Measurements from ENCODE around the gene EXOSC9. TPM values are rescaled to one million over a fixed set of nuclear protein-coding genes. Genes with fewer than 3 reads are reported as not detected.

EXOSC9 gene
- total and polyA plus RNA-seq, 4 donors, result 5.3 to 20.0 (median 10.0) TPM

DNA sequence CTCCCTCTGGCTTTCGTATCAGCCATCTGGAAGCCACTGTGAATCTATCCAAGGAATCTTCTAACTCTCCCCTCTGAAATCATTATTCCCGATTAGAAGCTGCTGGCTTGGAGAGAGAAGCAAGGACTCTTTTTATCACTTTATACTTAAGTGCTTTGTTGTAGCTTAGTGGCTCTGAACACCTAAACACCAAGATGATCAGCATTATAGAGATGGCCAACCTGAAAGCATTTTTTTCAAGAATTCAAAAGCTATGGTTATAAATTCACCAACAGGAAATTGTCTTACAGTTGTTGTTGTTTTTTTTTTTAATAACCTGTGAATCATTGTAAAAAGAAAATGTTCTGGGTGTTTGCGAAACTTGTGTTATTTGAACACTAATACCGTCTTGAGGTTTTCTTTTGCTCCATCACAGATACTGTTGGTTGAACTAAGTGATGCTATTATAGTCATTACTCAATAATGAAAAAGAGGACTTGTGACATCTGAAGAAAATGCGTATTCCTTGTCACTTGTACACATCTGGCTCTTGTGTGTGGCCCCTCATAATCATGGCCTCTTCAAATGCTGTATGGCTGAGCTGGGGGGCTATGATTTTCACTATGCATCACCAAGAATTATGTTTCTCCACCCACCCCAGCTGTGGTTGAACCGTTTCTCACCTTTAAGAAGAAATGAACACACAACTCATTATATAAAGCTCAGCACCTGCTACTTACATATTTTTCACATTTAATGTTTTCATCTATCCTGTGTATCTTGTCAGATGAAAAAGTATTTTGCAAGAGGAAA is 24.3 kb upstream of the EXOSC9 start:
- Histone ChIP-seq H3K36me3 (ENCODE audit: control insufficient read depth in 4 of 4, insufficient read depth in 3 of 4, low read depth in 1 of 4, low read length in 3 of 4) (no peaks in the 10 kb centered on the region), H3K27ac (ENCODE audit: low read depth in 1 of 2, low read length in 2 of 2) (no peak overlapping the region), H3K4me3 (ENCODE audit: low read depth in 1 of 3, low read length in 3 of 3) (no peak overlapping the region), H3K9ac (ENCODE audit: low read depth in 1 of 2, low read length in 2 of 2) (no peak overlapping the region), H3K4me1 (ENCODE audit: control insufficient read depth in 4 of 4, insufficient read depth in 4 of 4, low read length in 3 of 4) (no peaks in the 10 kb centered on the region), H3K27me3 (ENCODE audit: control insufficient read depth in 4 of 4, insufficient read depth in 4 of 4, low read length in 3 of 4) (no peaks in the 10 kb centered on the region), H3K9me3 (ENCODE audit: control insufficient read depth in 4 of 4, low read length in 3 of 4) (no peaks in the 10 kb centered on the region)
- TF ChIP-seq RXRA (IDR thresholded peaks at IDR 0.05) (no peak), YY1 (IDR thresholded peaks at IDR 0.05) (no peak), JUND (IDR thresholded peaks at IDR 0.05) (no peak), FOXA2 (IDR thresholded peaks at IDR 0.05) (no peak), CTCF (IDR thresholded peaks at IDR 0.05; ENCODE audit: low read depth, low read length, missing input control) (no peak), NR2F2 (IDR thresholded peaks at IDR 0.05) (no peak), ATF3 (IDR thresholded peaks at IDR 0.05) (no peak), EGR1 (IDR thresholded peaks at IDR 0.05; ENCODE audit: low read depth in 2 of 2) (no peak), REST (IDR thresholded peaks at IDR 0.05) (no peak), RAD21 (IDR thresholded peaks at IDR 0.05) (no peak), MAX (IDR thresholded peaks at IDR 0.05) (no peak)
- TF ChIP-seq, protein P1, sequence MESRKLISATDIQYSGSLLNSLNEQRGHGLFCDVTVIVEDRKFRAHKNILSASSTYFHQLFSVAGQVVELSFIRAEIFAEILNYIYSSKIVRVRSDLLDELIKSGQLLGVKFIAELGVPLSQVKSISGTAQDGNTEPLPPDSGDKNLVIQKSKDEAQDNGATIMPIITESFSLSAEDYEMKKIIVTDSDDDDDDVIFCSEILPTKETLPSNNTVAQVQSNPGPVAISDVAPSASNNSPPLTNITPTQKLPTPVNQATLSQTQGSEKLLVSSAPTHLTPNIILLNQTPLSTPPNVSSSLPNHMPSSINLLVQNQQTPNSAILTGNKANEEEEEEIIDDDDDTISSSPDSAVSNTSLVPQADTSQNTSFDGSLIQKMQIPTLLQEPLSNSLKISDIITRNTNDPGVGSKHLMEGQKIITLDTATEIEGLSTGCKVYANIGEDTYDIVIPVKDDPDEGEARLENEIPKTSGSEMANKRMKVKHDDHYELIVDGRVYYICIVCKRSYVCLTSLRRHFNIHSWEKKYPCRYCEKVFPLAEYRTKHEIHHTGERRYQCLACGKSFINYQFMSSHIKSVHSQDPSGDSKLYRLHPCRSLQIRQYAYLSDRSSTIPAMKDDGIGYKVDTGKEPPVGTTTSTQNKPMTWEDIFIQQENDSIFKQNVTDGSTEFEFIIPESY (IDR thresholded peaks at IDR 0.05), result no peak
- no peak for DNase-seq (ENCODE audit: low spot score)
- whole genome bisulfite sequencing, result 75% methylated on average over 6 of the region's 6 CpGs

DNA sequence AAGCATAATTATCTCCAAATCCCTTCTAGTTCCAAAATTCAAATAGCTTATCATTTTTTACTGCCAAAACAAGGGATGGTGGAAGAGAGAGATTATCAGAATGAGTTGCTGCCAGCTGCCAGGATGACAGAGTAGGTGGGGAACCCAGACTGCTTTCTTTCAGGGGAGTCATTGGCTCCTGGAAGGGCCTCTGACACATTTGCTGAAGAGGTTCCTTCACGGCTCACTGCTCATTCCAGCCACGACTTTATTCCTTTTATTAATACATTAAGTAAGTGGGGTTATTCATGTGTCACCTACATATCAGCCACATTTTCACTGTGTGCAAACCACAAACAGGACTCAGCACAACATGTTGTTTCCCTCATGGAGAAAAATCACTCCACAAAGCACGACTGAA is 23.5 kb upstream of the EXOSC9 start:
- Histone ChIP-seq H3K4me3 (ENCODE audit: low read depth in 1 of 3, low read length in 3 of 3) (no peak overlapping the region), H3K4me1 (ENCODE audit: control insufficient read depth in 4 of 4, insufficient read depth in 4 of 4, low read length in 3 of 4) (no peaks in the 10 kb centered on the region), H3K27ac (ENCODE audit: low read depth in 1 of 2, low read length in 2 of 2) (no peak overlapping the region), H3K9ac (ENCODE audit: low read depth in 1 of 2, low read length in 2 of 2) (no peak overlapping the region), H3K36me3 (ENCODE audit: control insufficient read depth in 4 of 4, insufficient read depth in 3 of 4, low read depth in 1 of 4, low read length in 3 of 4) (no peaks in the 10 kb centered on the region), H3K27me3 (ENCODE audit: control insufficient read depth in 4 of 4, insufficient read depth in 4 of 4, low read length in 3 of 4) (no peaks in the 10 kb centered on the region), H3K9me3 (ENCODE audit: control insufficient read depth in 4 of 4, low read length in 3 of 4) (no peaks in the 10 kb centered on the region)
- no peak for DNase-seq (ENCODE audit: low spot score)
- 45% methylated on average over 3 of the region's 3 CpGs for WGBS
- TF ChIP-seq CTCF (IDR thresholded peaks at IDR 0.05; ENCODE audit: low read depth, low read length, missing input control) (no peak), RAD21 (IDR thresholded peaks at IDR 0.05) (no peak), YY1 (IDR thresholded peaks at IDR 0.05) (no peak), SP1 (IDR thresholded peaks at IDR 0.05) (no peak), HNF4A (conservative IDR thresholded peaks at IDR 0.05) (no peak), NR2F2 (IDR thresholded peaks at IDR 0.05) (no peak), MAX (IDR thresholded peaks at IDR 0.05) (no peak), GABPA (IDR thresholded peaks at IDR 0.05 in 1 of 2, conservative IDR thresholded peaks at IDR 0.05 in 1 of 2) (no peak), RXRA (IDR thresholded peaks at IDR 0.05) (no peak), FOXA1 (IDR thresholded peaks at IDR 0.05) (no peak), HNF4G (IDR thresholded peaks at IDR 0.05) (no peak), ATF3 (IDR thresholded peaks at IDR 0.05) (no peak), JUND (IDR thresholded peaks at IDR 0.05) (no peak)
- TF ChIP-seq, protein P1 (IDR thresholded peaks at IDR 0.05), result no peak
